ENCODE results near the gene GPR160. TPM values are rescaled to one million over a fixed set of nuclear protein-coding genes. Genes with fewer than 3 reads are reported as not detected.

GPR160 gene
- total and polyA plus RNA-seq, 2 experiments from 2014 or later: 2.2 TPM; not detected in 1

DNA sequence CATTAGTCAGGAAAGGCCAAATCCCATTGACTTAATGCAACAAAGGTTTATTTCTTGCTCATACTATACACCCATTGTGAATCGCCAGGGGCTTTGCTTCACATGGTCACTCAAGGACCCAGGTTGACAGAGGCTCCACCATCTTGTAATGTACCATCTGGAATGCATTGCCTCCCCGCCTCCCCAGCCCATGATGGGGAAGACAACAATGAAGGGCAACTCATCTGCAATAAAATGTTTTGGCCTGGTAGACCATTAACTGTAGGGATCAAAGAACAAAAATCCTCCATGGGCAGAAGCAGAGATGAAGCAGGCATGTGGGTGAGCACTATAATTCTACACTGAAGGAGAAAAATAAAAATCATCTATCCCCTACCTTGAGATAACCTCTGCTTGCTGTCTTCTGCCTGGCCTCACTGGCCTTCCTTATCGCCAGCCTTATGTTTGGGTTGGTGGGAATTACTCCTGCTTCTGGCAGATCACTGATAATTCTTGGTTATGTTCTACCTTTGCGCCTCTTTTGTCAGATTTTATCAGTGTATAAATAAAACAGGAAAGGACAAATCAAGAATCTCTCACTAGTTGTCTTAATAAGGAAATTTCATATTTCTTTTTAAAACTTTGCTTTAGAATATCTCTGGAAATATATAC lies 37.8 kb downstream of the GPR160 start:
- H3K27me3 ChIP-seq: no peaks in the 10 kb centered on the region
- H3K27ac ChIP-seq: no peak overlapping the region
- TF ChIP-seq, protein P1, sequence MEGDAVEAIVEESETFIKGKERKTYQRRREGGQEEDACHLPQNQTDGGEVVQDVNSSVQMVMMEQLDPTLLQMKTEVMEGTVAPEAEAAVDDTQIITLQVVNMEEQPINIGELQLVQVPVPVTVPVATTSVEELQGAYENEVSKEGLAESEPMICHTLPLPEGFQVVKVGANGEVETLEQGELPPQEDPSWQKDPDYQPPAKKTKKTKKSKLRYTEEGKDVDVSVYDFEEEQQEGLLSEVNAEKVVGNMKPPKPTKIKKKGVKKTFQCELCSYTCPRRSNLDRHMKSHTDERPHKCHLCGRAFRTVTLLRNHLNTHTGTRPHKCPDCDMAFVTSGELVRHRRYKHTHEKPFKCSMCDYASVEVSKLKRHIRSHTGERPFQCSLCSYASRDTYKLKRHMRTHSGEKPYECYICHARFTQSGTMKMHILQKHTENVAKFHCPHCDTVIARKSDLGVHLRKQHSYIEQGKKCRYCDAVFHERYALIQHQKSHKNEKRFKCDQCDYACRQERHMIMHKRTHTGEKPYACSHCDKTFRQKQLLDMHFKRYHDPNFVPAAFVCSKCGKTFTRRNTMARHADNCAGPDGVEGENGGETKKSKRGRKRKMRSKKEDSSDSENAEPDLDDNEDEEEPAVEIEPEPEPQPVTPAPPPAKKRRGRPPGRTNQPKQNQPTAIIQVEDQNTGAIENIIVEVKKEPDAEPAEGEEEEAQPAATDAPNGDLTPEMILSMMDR (IDR thresholded peaks at IDR 0.05; ENCODE audit: low read depth, low read length): no peak
- H3K9me3 ChIP-seq (ENCODE audit: low read depth): no peaks in the 10 kb centered on the region
- no peaks in the 10 kb centered on the region for H3K36me3 ChIP-seq
- H3K4me3 ChIP-seq: no peak overlapping the region
- DNase-seq (ENCODE audit: low read depth in 1 of 2, low spot score in 1 of 2): no peak
- H3K4me1 ChIP-seq (ENCODE audit: low read depth): no peaks in the 10 kb centered on the region

DNA sequence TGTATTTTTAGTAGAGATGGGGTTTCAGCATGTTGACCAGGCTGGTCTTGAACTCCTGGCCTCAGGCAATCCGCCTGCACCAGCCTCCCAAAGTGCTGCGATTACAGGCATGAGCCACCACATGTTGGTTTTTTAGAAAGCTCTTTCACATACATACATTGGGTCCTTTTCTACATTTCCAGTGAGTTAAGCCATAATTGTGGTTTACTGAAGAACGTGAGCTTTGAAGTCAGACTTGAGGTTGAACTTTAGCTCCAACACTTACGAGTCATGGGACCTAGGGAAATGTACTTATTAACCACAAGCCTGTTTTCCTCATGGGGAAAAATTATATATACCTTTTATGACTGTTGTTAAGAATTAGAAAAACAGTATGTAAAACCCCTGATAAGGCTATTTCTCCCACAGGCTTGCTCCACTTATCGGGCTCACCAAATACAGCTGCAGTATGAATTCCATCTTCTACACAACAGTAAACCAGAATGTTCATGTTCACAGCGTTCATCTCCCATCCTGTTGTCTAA lies 39.0 kb downstream of the GPR160 start:
- H3K27ac ChIP-seq: no peak overlapping the region
- H3K4me3 ChIP-seq: no peak overlapping the region
- TF ChIP-seq, protein P1 (IDR thresholded peaks at IDR 0.05; ENCODE audit: low read depth, low read length): no peak
- H3K4me1 ChIP-seq (ENCODE audit: low read depth): no peaks in the 10 kb centered on the region
- no peaks in the 10 kb centered on the region for H3K27me3 ChIP-seq
- DNase-seq (ENCODE audit: low read depth in 1 of 2, low spot score in 1 of 2): peak in 1 of 2 donors; percentile 45
- no peaks in the 10 kb centered on the region for H3K36me3 ChIP-seq
- no peaks in the 10 kb centered on the region for H3K9me3 ChIP-seq (ENCODE audit: low read depth)

DNA sequence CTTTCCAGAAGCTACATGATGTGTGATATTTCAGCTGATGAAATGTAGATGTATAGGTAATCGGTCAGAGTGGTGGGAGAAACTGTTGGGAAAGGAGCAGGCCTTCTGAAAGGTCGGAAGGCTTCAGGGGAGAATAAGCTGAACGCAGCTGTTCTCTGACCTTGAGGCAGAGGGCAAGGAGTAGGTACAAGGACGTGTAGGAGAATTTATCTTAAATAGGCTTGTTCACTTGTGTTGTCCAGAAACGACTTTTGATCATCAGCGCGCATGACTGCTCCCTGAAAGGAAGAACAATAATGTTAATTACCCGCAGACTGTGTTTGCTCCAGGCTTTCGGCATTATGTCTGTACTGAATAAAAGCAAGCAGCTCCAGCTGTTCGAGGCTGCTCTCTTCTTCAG lies 39.6 kb downstream of the GPR160 start:
- Histone ChIP-seq H3K27ac (no peak overlapping the region), H3K9me3 (ENCODE audit: low read depth) (no peaks in the 10 kb centered on the region), H3K4me1 (ENCODE audit: low read depth) (no peaks in the 10 kb centered on the region), H3K27me3 (no peaks in the 10 kb centered on the region), H3K4me3 (no peak overlapping the region), H3K36me3 (no peaks in the 10 kb centered on the region)
- TF ChIP-seq, protein P1 (IDR thresholded peaks at IDR 0.05; ENCODE audit: low read depth, low read length): no peak
- no peak for DNase-seq (ENCODE audit: low read depth in 1 of 2, low spot score in 1 of 2)

DNA sequence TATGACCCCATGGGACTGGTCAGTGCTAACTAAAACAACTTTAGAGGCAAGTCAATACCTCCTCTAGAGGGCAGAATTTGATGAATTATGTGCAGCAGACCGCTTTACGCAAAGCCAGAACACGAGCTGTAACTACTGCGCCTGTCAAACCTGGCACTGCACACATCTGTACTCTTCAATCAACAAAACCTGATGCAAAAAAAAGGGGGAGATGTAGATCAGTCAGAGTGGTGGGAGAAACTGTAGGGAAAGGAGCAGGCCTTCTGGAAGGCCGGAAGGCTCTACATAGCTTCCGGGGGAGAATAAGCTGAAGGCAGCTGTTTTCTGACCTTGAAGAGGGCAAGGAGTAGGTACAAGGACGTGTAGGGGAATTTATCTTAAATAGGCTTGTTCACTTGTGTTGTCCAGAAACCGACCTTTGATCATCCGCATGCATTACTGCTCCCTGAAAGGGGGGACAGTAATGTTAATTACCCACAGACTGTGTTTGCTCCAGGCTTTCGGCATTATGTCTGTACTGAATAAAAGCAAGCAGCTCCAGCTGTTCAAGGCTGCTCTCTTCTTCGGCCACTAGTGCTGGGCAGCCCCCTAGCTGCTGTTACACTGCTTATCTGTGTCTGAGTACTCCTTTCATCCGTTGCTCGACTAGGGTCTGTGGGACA lies 41.0 kb downstream of the GPR160 start:
- Histone ChIP-seq H3K4me1 (ENCODE audit: low read depth) (peaks cover 6% of the 10 kb centered on the region), H3K4me3 (no peak overlapping the region), H3K9me3 (ENCODE audit: low read depth) (no peaks in the 10 kb centered on the region), H3K27ac (no peak overlapping the region), H3K27me3 (no peaks in the 10 kb centered on the region), H3K36me3 (no peaks in the 10 kb centered on the region)
- no peak for DNase-seq (ENCODE audit: low read depth in 1 of 2, low spot score in 1 of 2)
- TF ChIP-seq, protein P1 (IDR thresholded peaks at IDR 0.05; ENCODE audit: low read depth, low read length): no peak

DNA sequence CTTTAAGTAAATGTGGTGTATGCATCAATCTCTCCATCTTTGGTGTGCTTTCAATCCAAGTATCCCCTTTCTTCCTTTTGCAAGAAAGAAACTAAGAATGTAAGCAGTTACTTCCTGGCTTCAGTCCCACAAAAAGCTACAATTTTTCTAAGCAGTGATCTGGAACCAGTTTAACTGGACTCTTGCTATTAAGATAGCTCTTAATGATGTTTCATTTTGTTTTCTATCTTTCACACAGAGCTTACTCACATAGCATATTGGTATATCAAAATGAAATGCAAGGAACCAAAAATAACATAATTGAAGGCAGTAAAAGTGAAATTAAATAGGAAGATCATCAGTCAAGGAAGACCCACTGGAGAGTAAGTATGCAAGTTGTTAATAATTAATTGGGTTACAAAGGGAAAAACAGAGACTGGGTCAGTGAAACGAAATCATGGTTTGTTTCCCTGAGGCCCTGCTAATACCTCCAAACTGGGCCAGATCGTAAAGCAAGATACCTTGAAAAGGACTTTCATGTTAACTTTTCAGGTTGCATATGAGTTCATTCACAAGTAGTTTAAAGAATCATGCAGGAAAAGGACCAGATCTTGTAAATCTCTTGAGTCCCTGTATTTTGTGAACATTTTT lies 41.9 kb downstream of the GPR160 start:
- TF ChIP-seq, protein P1 (IDR thresholded peaks at IDR 0.05; ENCODE audit: low read depth, low read length): no peak
- no peaks in the 10 kb centered on the region for H3K36me3 ChIP-seq
- H3K9me3 ChIP-seq (ENCODE audit: low read depth): no peaks in the 10 kb centered on the region
- no peak overlapping the region for H3K4me3 ChIP-seq
- DNase-seq (ENCODE audit: low read depth in 1 of 2, low spot score in 1 of 2): no peak
- H3K27me3 ChIP-seq: no peaks in the 10 kb centered on the region
- peaks cover 8% of the 10 kb centered on the region for H3K4me1 ChIP-seq (ENCODE audit: low read depth)
- no peak overlapping the region for H3K27ac ChIP-seq

All from cardiac muscle cell (in vitro differentiated cells and primary cell).